ENCODE data around the gene CNOT6.

Gene CNOT6

GRCh38 chr5:180622910-180623309 is 128.7 kb downstream of the CNOT6 start:
- no peak for DNase-seq

- no peak for DNase-seq
Measured at GRCh38 chr5:180623411-180623834, 129.2 kb downstream of the CNOT6 start.

- DNase-seq = no peak
Measured at GRCh38 chr5:180623844-180624243, 129.7 kb downstream of the CNOT6 start.

GRCh38 chr5:180624587-180624986 is 130.4 kb downstream of the CNOT6 start:
- no peak for DNase-seq

GRCh38 chr5:180625125-180625790 is 131.1 kb downstream of the CNOT6 start:
- no peak for DNase-seq

- DNase-seq = no peak
Measured at GRCh38 chr5:180625791-180626660, 131.8 kb downstream of the CNOT6 start.

GRCh38 chr5:180626661-180627385 is 132.6 kb downstream of the CNOT6 start:
- no peak for DNase-seq

GRCh38 chr5:180627386-180628120 is 133.4 kb downstream of the CNOT6 start:
- DNase-seq = no peak

All from fibroblast of skin of scalp (primary cell).